A673 (cell line): ENCODE results near the gene AGBL4.

Source experiments
- CTCF ChIP-seq: fragments of 300-800, 200-600 bp; sonication (generic); conservative IDR thresholded peaks from 2 replicates; pipeline ENCODE4 v1.5.1; 2017; ENCODE audit warnings: low read depth, mild to moderate bottlenecking, antibody characterized with exemption, low read length, moderate library complexity, mixed read lengths
- EZH2 ChIP-seq: fragments of 200-600 bp; sonication (generic); IDR thresholded peaks from 2 replicates; pipeline ENCODE4 v1.6.1; 2017; ENCODE audit warnings: borderline replicate concordance, low read depth, mild to moderate bottlenecking, mixed read lengths, antibody characterized with exemption, low read length; ENCODE audit not compliant: poor library complexity, severe bottlenecking

- no peak for TF ChIP-seq CTCF
- TF ChIP-seq EZH2, result no peak
These were observed 1487.3 kb downstream of the AGBL4 start for GRCh38 chr1:48536477-48536876.
